ENCODE measurements around the gene GLYATL1B.

- TF ChIP-seq, protein P1, sequence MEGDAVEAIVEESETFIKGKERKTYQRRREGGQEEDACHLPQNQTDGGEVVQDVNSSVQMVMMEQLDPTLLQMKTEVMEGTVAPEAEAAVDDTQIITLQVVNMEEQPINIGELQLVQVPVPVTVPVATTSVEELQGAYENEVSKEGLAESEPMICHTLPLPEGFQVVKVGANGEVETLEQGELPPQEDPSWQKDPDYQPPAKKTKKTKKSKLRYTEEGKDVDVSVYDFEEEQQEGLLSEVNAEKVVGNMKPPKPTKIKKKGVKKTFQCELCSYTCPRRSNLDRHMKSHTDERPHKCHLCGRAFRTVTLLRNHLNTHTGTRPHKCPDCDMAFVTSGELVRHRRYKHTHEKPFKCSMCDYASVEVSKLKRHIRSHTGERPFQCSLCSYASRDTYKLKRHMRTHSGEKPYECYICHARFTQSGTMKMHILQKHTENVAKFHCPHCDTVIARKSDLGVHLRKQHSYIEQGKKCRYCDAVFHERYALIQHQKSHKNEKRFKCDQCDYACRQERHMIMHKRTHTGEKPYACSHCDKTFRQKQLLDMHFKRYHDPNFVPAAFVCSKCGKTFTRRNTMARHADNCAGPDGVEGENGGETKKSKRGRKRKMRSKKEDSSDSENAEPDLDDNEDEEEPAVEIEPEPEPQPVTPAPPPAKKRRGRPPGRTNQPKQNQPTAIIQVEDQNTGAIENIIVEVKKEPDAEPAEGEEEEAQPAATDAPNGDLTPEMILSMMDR (IDR thresholded peaks at IDR 0.05), result no peak
- TF ChIP-seq EZH2phosphoT487 (IDR thresholded peaks at IDR 0.05), result no peak
Observed at GRCh38 chr11:59117774-59118173, 31.7 kb downstream of the GLYATL1B start.

Data from neural progenitor cell (in vitro differentiated cells).